Measurements from ENCODE around the gene CERT1.

The CERT1 gene

GRCh38 chr5:75381456-75381855 is 130.0 kb downstream of the CERT1 start:
- DNase-seq: no peak

GRCh38 chr5:75380099-75380498 is 131.3 kb downstream of the CERT1 start:
- DNase-seq: no peak

- DNase-seq: no peak
Observed at GRCh38 chr5:75375414-75375813, 136.0 kb downstream of the CERT1 start.

- no peak for DNase-seq
Observed at GRCh38 chr5:75374394-75374814, 137.0 kb downstream of the CERT1 start.

GRCh38 chr5:75373862-75374261 is 137.6 kb downstream of the CERT1 start:
- DNase-seq: no peak

GRCh38 chr5:75368391-75368790 is 143.0 kb downstream of the CERT1 start:
- DNase-seq: no peak

GRCh38 chr5:75367401-75367800 is 144.0 kb downstream of the CERT1 start:
- no peak for DNase-seq

- DNase-seq: no peak
Observed at GRCh38 chr5:75366787-75367186, 144.6 kb downstream of the CERT1 start.

GRCh38 chr5:75365740-75366139 is 145.7 kb downstream of the CERT1 start:
- no peak for DNase-seq

GRCh38 chr5:75364571-75365280 is 146.7 kb downstream of the CERT1 start:
- DNase-seq: no peak

GRCh38 chr5:75363726-75364495 is 147.5 kb downstream of the CERT1 start:
- DNase-seq: no peak

- no peak for DNase-seq
Observed at GRCh38 chr5:75363111-75363510, 148.3 kb downstream of the CERT1 start.

GRCh38 chr5:75362474-75362975 is 148.9 kb downstream of the CERT1 start:
- DNase-seq: no peak

- DNase-seq: no peak
Observed at GRCh38 chr5:75361310-75361709, 150.1 kb downstream of the CERT1 start.

GRCh38 chr5:75358117-75358516 is 153.3 kb downstream of the CERT1 start:
- no peak for DNase-seq

GRCh38 chr5:75356719-75357118 is 154.7 kb downstream of the CERT1 start:
- no peak for DNase-seq

- no peak for DNase-seq
Observed at GRCh38 chr5:75355236-75355635, 156.2 kb downstream of the CERT1 start.

- DNase-seq: no peak
Observed at GRCh38 chr5:75351139-75351926, 160.1 kb downstream of the CERT1 start.

GRCh38 chr5:75349663-75350062 is 161.8 kb downstream of the CERT1 start:
- no peak for DNase-seq

- no peak for DNase-seq
Observed at GRCh38 chr5:75348241-75348640, 163.2 kb downstream of the CERT1 start.

GRCh38 chr5:75342836-75343235 is 168.6 kb downstream of the CERT1 start:
- DNase-seq: no peak

- DNase-seq: no peak
Observed at GRCh38 chr5:75341934-75342333, 169.5 kb downstream of the CERT1 start.

- DNase-seq: no peak
Observed at GRCh38 chr5:75340714-75341478, 170.5 kb downstream of the CERT1 start.

All from CD4-positive, alpha-beta T cell treated with Interleukin-4 for 4 hours (primary cell).